ENCODE data around the gene TWIST2.

- no peak for TF ChIP-seq CTCF (IDR thresholded peaks at IDR 0.05)
- no peak for TF ChIP-seq POLR2A (IDR thresholded peaks at IDR 0.05)
Observed at GRCh38 chr2:238924796-238925195, 76.9 kb downstream of the TWIST2 start.
